Osteoblast (primary cell): ENCODE results near the gene NUDT14. TPM values are rescaled to one million over a fixed set of nuclear protein-coding genes. Genes with fewer than 3 reads are reported as not detected.

ENCODE experiments used
- DNase-seq: peaks from one replicate; pipeline ENCODE4 v3.0.0; 2011; ENCODE audit warnings: low spot score, mixed read lengths; ENCODE audit not compliant: insufficient read length; ENCODE audit errors: missing footprints
- H2AFZ ChIP-seq: 2 replicates; pipeline ENCODE4 v1.6.0; 2011; ENCODE audit warnings: mild to moderate bottlenecking, low read length
- H3K27ac ChIP-seq: 2 replicates; pipeline ENCODE4 v1.5.1; 2011; ENCODE audit warnings: mild to moderate bottlenecking, low read depth, low read length, moderate library complexity
- H3K27me3 ChIP-seq: 2 replicates; pipeline ENCODE4 v1.6.0; 2012; ENCODE audit warnings: mild to moderate bottlenecking, control low read depth, inconsistent platforms, low read length, moderate library complexity; ENCODE audit not compliant: insufficient read depth
- H3K36me3 ChIP-seq: 2 replicates; pipeline ENCODE4 v1.5.1; 2011; ENCODE audit warnings: mild to moderate bottlenecking, low read length, control low read depth, moderate library complexity; ENCODE audit not compliant: insufficient read depth
- H3K4me1 ChIP-seq: 2 replicates; pipeline ENCODE4 v1.5.1; 2011; ENCODE audit warnings: mild to moderate bottlenecking, low read length, control low read depth, moderate library complexity; ENCODE audit not compliant: insufficient read depth
- H3K4me2 ChIP-seq: 2 replicates; pipeline ENCODE4 v1.6.0; 2011; ENCODE audit warnings: mild to moderate bottlenecking, low read length; ENCODE audit not compliant: insufficient read depth
- H3K4me3 ChIP-seq: fragments of 200-600 bp; sonication (generic); 3 replicates; pipeline ENCODE4 v1.5.1; 2012; ENCODE audit warnings: mild to moderate bottlenecking, low read length, inconsistent platforms; ENCODE audit not compliant: insufficient read depth
- H3K79me2 ChIP-seq: 2 replicates; pipeline ENCODE4 v1.6.0; 2012; ENCODE audit warnings: mild to moderate bottlenecking, low read length, control low read depth, inconsistent platforms; ENCODE audit not compliant: insufficient read depth
- H3K9me3 ChIP-seq: 2 replicates; pipeline ENCODE4 v1.5.1; 2011; ENCODE audit warnings: low read depth, low read length, control low read depth
- H4K20me1 ChIP-seq: 2 replicates; pipeline ENCODE4 v1.6.0; 2012; ENCODE audit warnings: mild to moderate bottlenecking, low read length, control low read depth; ENCODE audit not compliant: insufficient read depth
- CTCF ChIP-seq: IDR thresholded peaks from 2 replicates; pipeline ENCODE4 v1.5.1; 2011; ENCODE audit warnings: mild to moderate bottlenecking, low read depth, low read length, moderate library complexity; ENCODE audit errors: extremely low read depth
- total RNA-seq: library from RNA; depleted of rRNA; stranded (reverse); fragments of >200 nt; gene quantifications from 2 replicates; pipeline ENCODE4 v1.2.3, GENCODE V29; 2012

NUDT14 gene
- total RNA-seq, 1 donor = 15.9 TPM

GRCh38 chr14:105200074-105200473 is 19.0 kb upstream of the NUDT14 start:
- peaks cover 28% of the 10 kb centered on the region for H3K27me3 ChIP-seq
- no peak overlapping the region for H3K4me2 ChIP-seq
- H3K36me3 ChIP-seq = no peaks in the 10 kb centered on the region
- H4K20me1 ChIP-seq = no peaks in the 10 kb centered on the region
- TF ChIP-seq CTCF = peak; percentile 7
- H3K9me3 ChIP-seq = no peaks in the 10 kb centered on the region
- no peak overlapping the region for H2AFZ ChIP-seq
- H3K4me3 ChIP-seq = no peak overlapping the region
- no peak for DNase-seq
- no peaks in the 10 kb centered on the region for H3K79me2 ChIP-seq
- H3K27ac ChIP-seq = no peak overlapping the region
- H3K4me1 ChIP-seq = peaks cover 7% of the 10 kb centered on the region

GRCh38 chr14:105199093-105199492 is 18.0 kb upstream of the NUDT14 start:
- Histone ChIP-seq H3K79me2 (no peaks in the 10 kb centered on the region), H3K9me3 (no peaks in the 10 kb centered on the region), H3K4me3 (no peak overlapping the region), H4K20me1 (no peaks in the 10 kb centered on the region), H3K36me3 (no peaks in the 10 kb centered on the region), H3K4me2 (no peak overlapping the region), H3K27ac (no peak overlapping the region), H3K4me1 (no peaks in the 10 kb centered on the region), H2AFZ (peak overlapping the region; percentile 15), H3K27me3 (peaks cover 28% of the 10 kb centered on the region)
- DNase-seq = peak; percentile 98
- no peak for TF ChIP-seq CTCF

GRCh38 chr14:105198588-105198987 is 17.5 kb upstream of the NUDT14 start:
- Histone ChIP-seq H3K4me3 (no peak overlapping the region), H3K27me3 (peaks cover 24% of the 10 kb centered on the region), H3K27ac (no peak overlapping the region), H4K20me1 (no peaks in the 10 kb centered on the region), H3K79me2 (no peaks in the 10 kb centered on the region), H3K36me3 (no peaks in the 10 kb centered on the region), H2AFZ (no peak overlapping the region), H3K9me3 (no peaks in the 10 kb centered on the region), H3K4me1 (no peaks in the 10 kb centered on the region), H3K4me2 (no peak overlapping the region)
- no peak for TF ChIP-seq CTCF
- no peak for DNase-seq

- Histone ChIP-seq H3K79me2 (no peaks in the 10 kb centered on the region), H3K36me3 (no peaks in the 10 kb centered on the region), H3K4me1 (no peaks in the 10 kb centered on the region), H3K27ac (no peak overlapping the region), H3K4me2 (no peak overlapping the region), H3K27me3 (peaks cover 24% of the 10 kb centered on the region), H4K20me1 (no peaks in the 10 kb centered on the region), H2AFZ (no peak overlapping the region), H3K9me3 (no peaks in the 10 kb centered on the region), H3K4me3 (no peak overlapping the region)
- DNase-seq = no peak
- TF ChIP-seq CTCF = no peak
Measured at GRCh38 chr14:105197211-105197641, 16.1 kb upstream of the NUDT14 start.
